A673 (cell line): Measurements from ENCODE around the gene STK36.

ENCODE experiments used
- CTCF ChIP-seq: fragments of 300-800, 200-600 bp; sonication (generic); conservative IDR thresholded peaks from 2 replicates; pipeline ENCODE4 v1.5.1; 2017; ENCODE audit warnings: low read depth, mild to moderate bottlenecking, antibody characterized with exemption, low read length, moderate library complexity, mixed read lengths
- EZH2 ChIP-seq: fragments of 200-600 bp; sonication (generic); IDR thresholded peaks from 2 replicates; pipeline ENCODE4 v1.6.1; 2017; ENCODE audit warnings: borderline replicate concordance, low read depth, mild to moderate bottlenecking, mixed read lengths, antibody characterized with exemption, low read length; ENCODE audit not compliant: poor library complexity, severe bottlenecking

GRCh38 chr2:218722876-218723785, 51.2 kb downstream of the STK36 start:
- TF ChIP-seq CTCF (no peak), EZH2 (no peak)
